ENCODE measurements around the gene GPER1.

The GPER1 gene

GRCh38 chr7:1049801-1050200, 38.1 kb upstream of the GPER1 start:
- ChIA-PET POLR2A (no interaction called here), CTCF (interaction anchor here (0.6 kb wide), 1 partner anchor 1231 kb away, joined by 7 read pairs; no protein-coding TSS in a partner anchor)
- TF ChIP-seq HDGF (IDR thresholded peaks at IDR 0.05; ENCODE audit: borderline replicate concordance) (no peak), ELF4 (IDR thresholded peaks at IDR 0.05) (no peak), PKNOX1 (IDR thresholded peaks at IDR 0.05) (no peak), SP1 (IDR thresholded peaks at IDR 0.05) (no peak)
- no peak for DNase-seq (ENCODE audit: extremely low spot score)

- ChIA-PET POLR2A (no interaction called here), CTCF (interaction anchor here (0.6 kb wide), 1 partner anchor 1230 kb away, joined by 7 read pairs; no protein-coding TSS in a partner anchor)
- DNase-seq (ENCODE audit: extremely low spot score): no peak
- no peak for TF ChIP-seq ARNT (IDR thresholded peaks at IDR 0.05)
- no peak for TF ChIP-seq FOXK2 (IDR thresholded peaks at IDR 0.05)
- TF ChIP-seq ELF4 (IDR thresholded peaks at IDR 0.05): no peak
- no peak for TF ChIP-seq FOXM1 (IDR thresholded peaks at IDR 0.05; ENCODE audit: borderline replicate concordance)
- TF ChIP-seq NFRKB (IDR thresholded peaks at IDR 0.05): no peak
- no peak for TF ChIP-seq SUZ12 (IDR thresholded peaks at IDR 0.05)
- no peak for TF ChIP-seq BHLHE40 (IDR thresholded peaks at IDR 0.05; ENCODE audit: borderline replicate concordance)
- TF ChIP-seq L3MBTL2 (conservative IDR thresholded peaks at IDR 0.05): no peak
- TF ChIP-seq LEF1 (IDR thresholded peaks at IDR 0.05; ENCODE audit: borderline replicate concordance): no peak
- TF ChIP-seq FOXA1 (IDR thresholded peaks at IDR 0.05): no peak
- TF ChIP-seq TARDBP (IDR thresholded peaks at IDR 0.05): no peak
- no peak for TF ChIP-seq ZNF384 (IDR thresholded peaks at IDR 0.05)
Measured at GRCh38 chr7:1050254-1050906, 37.5 kb upstream of the GPER1 start.

- POLR2A ChIA-PET: no interaction called here
- DNase-seq (ENCODE audit: extremely low spot score): no peak
- CTCF ChIA-PET: interaction anchor here (0.9 kb wide), 1 partner anchor 58 kb away, joined by 3 read pairs; no protein-coding TSS in a partner anchor
- TF ChIP-seq ZNF384 (IDR thresholded peaks at IDR 0.05) (no peak), FOXK2 (IDR thresholded peaks at IDR 0.05) (no peak), CTBP1 (IDR thresholded peaks at IDR 0.05; ENCODE audit: borderline replicate concordance) (no peak), ARNT (IDR thresholded peaks at IDR 0.05) (no peak), NFRKB (IDR thresholded peaks at IDR 0.05) (no peak), ELF4 (IDR thresholded peaks at IDR 0.05) (no peak), SUZ12 (IDR thresholded peaks at IDR 0.05) (no peak), TARDBP (IDR thresholded peaks at IDR 0.05) (no peak)
Measured at GRCh38 chr7:1050956-1051690, 36.8 kb upstream of the GPER1 start.

- DNase-seq (ENCODE audit: extremely low spot score): no peak
- CTCF ChIA-PET: interaction anchor here (0.9 kb wide), 1 partner anchor 59 kb away, joined by 3 read pairs; no protein-coding TSS in a partner anchor
- TF ChIP-seq NFRKB (IDR thresholded peaks at IDR 0.05) (no peak), CTBP1 (IDR thresholded peaks at IDR 0.05; ENCODE audit: borderline replicate concordance) (no peak), FOXM1 (IDR thresholded peaks at IDR 0.05; ENCODE audit: borderline replicate concordance) (no peak), PKNOX1 (IDR thresholded peaks at IDR 0.05) (no peak), SP1 (IDR thresholded peaks at IDR 0.05) (no peak), TARDBP (IDR thresholded peaks at IDR 0.05) (no peak), FOXA1 (IDR thresholded peaks at IDR 0.05) (no peak), ELF4 (IDR thresholded peaks at IDR 0.05) (no peak), SUZ12 (IDR thresholded peaks at IDR 0.05) (no peak), L3MBTL2 (conservative IDR thresholded peaks at IDR 0.05) (no peak), BHLHE40 (IDR thresholded peaks at IDR 0.05; ENCODE audit: borderline replicate concordance) (no peak), FOXK2 (IDR thresholded peaks at IDR 0.05) (no peak), ZNF384 (IDR thresholded peaks at IDR 0.05) (no peak), HDGF (IDR thresholded peaks at IDR 0.05; ENCODE audit: borderline replicate concordance) (no peak), LEF1 (IDR thresholded peaks at IDR 0.05; ENCODE audit: borderline replicate concordance) (no peak)
- POLR2A ChIA-PET: no interaction called here
Measured at GRCh38 chr7:1052031-1052818, 35.7 kb upstream of the GPER1 start.

- ChIA-PET POLR2A (no interaction called here), CTCF (interaction anchor here (0.6 kb wide), 1 partner anchor 84 kb away, joined by 4 read pairs; no protein-coding TSS in a partner anchor)
- no peak for TF ChIP-seq HDGF (IDR thresholded peaks at IDR 0.05; ENCODE audit: borderline replicate concordance)
- no peak for TF ChIP-seq TARDBP (IDR thresholded peaks at IDR 0.05)
- no peak for TF ChIP-seq FOXK2 (IDR thresholded peaks at IDR 0.05)
- no peak for TF ChIP-seq SUZ12 (IDR thresholded peaks at IDR 0.05)
- no peak for DNase-seq (ENCODE audit: extremely low spot score)
Measured at GRCh38 chr7:1053002-1053411, 34.9 kb upstream of the GPER1 start.

GRCh38 chr7:1053816-1054370, 34.0 kb upstream of the GPER1 start:
- no peak for DNase-seq (ENCODE audit: extremely low spot score)
- TF ChIP-seq SP1 (IDR thresholded peaks at IDR 0.05): no peak
- TF ChIP-seq L3MBTL2 (conservative IDR thresholded peaks at IDR 0.05): no peak
- TF ChIP-seq FOXM1 (IDR thresholded peaks at IDR 0.05; ENCODE audit: borderline replicate concordance): no peak
- TF ChIP-seq PKNOX1 (IDR thresholded peaks at IDR 0.05): no peak
- no peak for TF ChIP-seq CTBP1 (IDR thresholded peaks at IDR 0.05; ENCODE audit: borderline replicate concordance)
- TF ChIP-seq FOXA1 (IDR thresholded peaks at IDR 0.05): no peak
- TF ChIP-seq SUZ12 (IDR thresholded peaks at IDR 0.05): no peak
- TF ChIP-seq ARNT (IDR thresholded peaks at IDR 0.05): no peak
- ChIA-PET POLR2A (interaction anchor here (1.3 kb wide), 1 partner anchor 26 kb away, joined by 4 read pairs; no protein-coding TSS in a partner anchor), CTCF (interaction anchor here (0.6 kb wide), 1 partner anchor 83 kb away, joined by 4 read pairs; no protein-coding TSS in a partner anchor)
